Endothelial cell (in vitro differentiated cells): Measurements from ENCODE around the gene C1QTNF9. TPM values are rescaled to one million over a fixed set of nuclear protein-coding genes. Genes with fewer than 3 reads are reported as not detected.

Source experiments
- DNase-seq: peaks from one replicate; pipeline ENCODE4 v3.0.0; 2021; ENCODE audit warnings: low spot score
- H3K27ac Mint-ChIP-seq: one replicate; pipeline ENCODE4 v1.8.0; 2021; ENCODE audit warnings: mixed read lengths, inconsistent platforms; ENCODE audit not compliant: unreplicated experiment
- H3K27me3 Mint-ChIP-seq: one replicate; pipeline ENCODE4 v1.8.0; 2021; ENCODE audit warnings: mild to moderate bottlenecking, moderate library complexity, mixed read lengths, inconsistent platforms; ENCODE audit not compliant: unreplicated experiment
- H3K36me3 Mint-ChIP-seq: one replicate; pipeline ENCODE4 v1.8.0; 2021; ENCODE audit warnings: mild to moderate bottlenecking, low read depth, mixed read lengths, inconsistent platforms; ENCODE audit not compliant: unreplicated experiment
- H3K4me1 Mint-ChIP-seq: one replicate; pipeline ENCODE4 v1.8.0; 2021; ENCODE audit warnings: mild to moderate bottlenecking, mixed read lengths, inconsistent platforms; ENCODE audit not compliant: unreplicated experiment
- H3K4me3 Mint-ChIP-seq: one replicate; pipeline ENCODE4 v1.8.0; 2021; ENCODE audit warnings: mild to moderate bottlenecking, mixed read lengths, inconsistent platforms; ENCODE audit not compliant: unreplicated experiment
- H3K9me3 Mint-ChIP-seq: one replicate; pipeline ENCODE4 v1.8.0; 2021; ENCODE audit warnings: mixed read lengths, inconsistent platforms; ENCODE audit not compliant: unreplicated experiment
- CTCF ChIP-seq: fragments of 200-600 bp; sonication (generic); IDR thresholded peaks from one replicate; pipeline ENCODE4 v1.5.0; 2021; ENCODE audit warnings: antibody characterized with exemption; ENCODE audit not compliant: unreplicated experiment
- total RNA-seq: library from RNA; stranded (reverse); fragmentation: NEBNext Ultra II Directional; extraction: Animal tissue kit (Norgen Biotek cat#: 25700); gene quantifications from one replicate; pipeline ENCODE4 v1.2.1, GENCODE V29; 2021; ENCODE audit not compliant: unreplicated experiment

Gene C1QTNF9
- total RNA-seq, 1 donor from 2014 or later = not detected

GRCh38 chr13:24271601-24272451 is 37.6 kb upstream of the C1QTNF9 start:
- peaks cover 14% of the 10 kb centered on the region for H3K4me1 Mint-ChIP-seq
- no peak overlapping the region for H3K27ac Mint-ChIP-seq
- H3K4me3 Mint-ChIP-seq = no peak overlapping the region
- no peak for TF ChIP-seq CTCF
- DNase-seq = no peak
- no peaks in the 10 kb centered on the region for H3K36me3 Mint-ChIP-seq
- H3K9me3 Mint-ChIP-seq = no peaks in the 10 kb centered on the region
- peaks cover 2% of the 10 kb centered on the region for H3K27me3 Mint-ChIP-seq

GRCh38 chr13:24272452-24273161 is 36.8 kb upstream of the C1QTNF9 start:
- DNase-seq = no peak
- Mint-ChIP-seq H3K27me3 (peaks cover 2% of the 10 kb centered on the region), H3K9me3 (no peaks in the 10 kb centered on the region), H3K27ac (no peak overlapping the region), H3K4me1 (peaks cover 14% of the 10 kb centered on the region), H3K4me3 (no peak overlapping the region), H3K36me3 (no peaks in the 10 kb centered on the region)
- TF ChIP-seq CTCF = no peak

GRCh38 chr13:24273926-24274325 is 35.5 kb upstream of the C1QTNF9 start:
- Mint-ChIP-seq H3K27ac (no peak overlapping the region), H3K4me1 (peaks cover 14% of the 10 kb centered on the region), H3K36me3 (no peaks in the 10 kb centered on the region), H3K27me3 (peaks cover 4% of the 10 kb centered on the region), H3K9me3 (no peaks in the 10 kb centered on the region), H3K4me3 (no peak overlapping the region)
- TF ChIP-seq CTCF = no peak
- no peak for DNase-seq

GRCh38 chr13:24274452-24275021 is 34.8 kb upstream of the C1QTNF9 start:
- H3K36me3 Mint-ChIP-seq = no peaks in the 10 kb centered on the region
- peaks cover 14% of the 10 kb centered on the region for H3K4me1 Mint-ChIP-seq
- no peak for TF ChIP-seq CTCF
- DNase-seq = no peak
- H3K4me3 Mint-ChIP-seq = no peak overlapping the region
- no peak overlapping the region for H3K27ac Mint-ChIP-seq
- no peaks in the 10 kb centered on the region for H3K9me3 Mint-ChIP-seq
- peaks cover 6% of the 10 kb centered on the region for H3K27me3 Mint-ChIP-seq
